Suprapubic skin (tissue), 4 donors: ENCODE data around the gene HIVEP2.

Experiments used
- POLR2A ChIP-seq, 2 donors: fragments of 450-650 bp; IDR thresholded peaks; one replicate each; pipeline ENCODE4 v1.6.1; 2017; ENCODE audit warnings: antibody characterized with exemption in 2 of 2, mild to moderate bottlenecking in 2 of 2, moderate library complexity in 2 of 2
- POLR2AphosphoS5 ChIP-seq, 3 donors: sonication (generic); formaldehyde crosslinking; IDR thresholded peaks; one replicate each; pipeline ENCODE4 v1.6.1; 2017; ENCODE audit warnings: antibody characterized with exemption in 3 of 3
- TF ChIP-seq, protein P1 (sequence below), 2 donors: fragments of 200-600 bp in 1 of 2; fragments of 450-650 bp in 1 of 2; sonication (generic) in 1 of 2; IDR thresholded peaks; one replicate each; pipeline ENCODE4 v1.5.1; 2016 to 2019; ENCODE audit warnings: antibody characterized with exemption in 2 of 2, mild to moderate bottlenecking in 1 of 2, moderate library complexity in 1 of 2

DNA sequence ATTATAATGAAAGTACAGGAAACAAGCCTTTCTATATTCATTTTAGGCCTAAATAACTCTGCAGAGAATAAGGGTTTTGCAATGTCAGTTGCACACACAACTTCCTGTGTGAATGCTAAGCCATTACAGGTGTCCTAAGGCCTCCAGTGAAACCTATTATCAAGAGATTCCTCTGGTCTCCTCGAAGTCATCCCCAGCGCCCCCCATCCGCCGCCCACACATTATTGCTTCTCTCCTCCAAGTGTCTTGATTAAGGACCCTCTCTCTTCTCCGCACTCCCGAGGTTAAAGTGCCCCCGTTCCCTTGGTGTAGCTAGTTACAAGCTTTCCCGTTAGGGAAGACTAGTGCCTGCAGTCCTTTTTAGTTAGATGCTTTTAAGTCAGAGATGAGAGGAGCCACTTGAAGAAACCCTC is 1.3 kb downstream of the HIVEP2 start:
- TF ChIP-seq POLR2A (IDR thresholded peaks at IDR 0.05) (no peak), POLR2AphosphoS5 (IDR thresholded peaks at IDR 0.05) (no peak)
- TF ChIP-seq, protein P1, sequence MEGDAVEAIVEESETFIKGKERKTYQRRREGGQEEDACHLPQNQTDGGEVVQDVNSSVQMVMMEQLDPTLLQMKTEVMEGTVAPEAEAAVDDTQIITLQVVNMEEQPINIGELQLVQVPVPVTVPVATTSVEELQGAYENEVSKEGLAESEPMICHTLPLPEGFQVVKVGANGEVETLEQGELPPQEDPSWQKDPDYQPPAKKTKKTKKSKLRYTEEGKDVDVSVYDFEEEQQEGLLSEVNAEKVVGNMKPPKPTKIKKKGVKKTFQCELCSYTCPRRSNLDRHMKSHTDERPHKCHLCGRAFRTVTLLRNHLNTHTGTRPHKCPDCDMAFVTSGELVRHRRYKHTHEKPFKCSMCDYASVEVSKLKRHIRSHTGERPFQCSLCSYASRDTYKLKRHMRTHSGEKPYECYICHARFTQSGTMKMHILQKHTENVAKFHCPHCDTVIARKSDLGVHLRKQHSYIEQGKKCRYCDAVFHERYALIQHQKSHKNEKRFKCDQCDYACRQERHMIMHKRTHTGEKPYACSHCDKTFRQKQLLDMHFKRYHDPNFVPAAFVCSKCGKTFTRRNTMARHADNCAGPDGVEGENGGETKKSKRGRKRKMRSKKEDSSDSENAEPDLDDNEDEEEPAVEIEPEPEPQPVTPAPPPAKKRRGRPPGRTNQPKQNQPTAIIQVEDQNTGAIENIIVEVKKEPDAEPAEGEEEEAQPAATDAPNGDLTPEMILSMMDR (IDR thresholded peaks at IDR 0.05), result no peak
